H1 (cell line): ENCODE data around the gene HDAC10. TPM values are rescaled to one million over a fixed set of nuclear protein-coding genes. Genes with fewer than 3 reads are reported as not detected.

ENCODE experiments used
- CTCF ChIA-PET: fragments of 300-600 bp; sonication (Branson Sonifier 250); formaldehyde crosslinking; loops from one replicate; lab custom pipeline; 2021; ENCODE audit not compliant: partially characterized antibody; lab: Charles Lee
- POLR2A ChIA-PET: fragments of 300-600 bp; sonication (Branson Sonifier 250); formaldehyde crosslinking; loops from one replicate; lab custom pipeline; 2021; ENCODE audit warnings: inconsistent platforms; ENCODE audit not compliant: partially characterized antibody; lab: Charles Lee
- DNase-seq, 2 experiments: peaks; one replicate each; pipeline versions ENCODE4 v3.0.0 to v3.0.0-alpha.2; 2010 to 2022; ENCODE audit warnings: low spot score in 2 of 2, low read depth in 1 of 2, mixed read lengths in 1 of 2
- FAIRE-seq: peaks from 2 replicates; lab custom pipeline; 2011; peaks lifted over from hg19 to GRCh38; lab: Jason Lieb, UNC
- H2AFZ ChIP-seq: 2 replicates; pipeline ENCODE4 v1.8.1; 2012; ENCODE audit warnings: low read length, inconsistent platforms
- H2AK5ac ChIP-seq: 2 replicates; pipeline ENCODE4 v1.6.1; 2013; ENCODE audit warnings: low read depth, low read length
- H2BK120ac ChIP-seq: replicated peaks from 2 replicates; pipeline ENCODE3; 2013; ENCODE audit warnings: low read depth, low read length, inconsistent platforms
- H2BK12ac ChIP-seq: 2 replicates; pipeline ENCODE4 v1.6.1; 2013; ENCODE audit warnings: low read depth, low read length
- H2BK15ac ChIP-seq: 2 replicates; pipeline ENCODE4 v1.6.1; 2013; ENCODE audit warnings: low read length
- H2BK20ac ChIP-seq: 2 replicates; pipeline ENCODE4 v1.6.1; 2013; ENCODE audit warnings: low read length
- H2BK5ac ChIP-seq: 2 replicates; pipeline ENCODE4 v1.6.1; 2013; ENCODE audit warnings: low read depth, low read length
- H3K14ac ChIP-seq: 2 replicates; pipeline ENCODE4 v1.6.1; 2013; ENCODE audit warnings: inconsistent platforms; ENCODE audit not compliant: insufficient read length
- H3K18ac ChIP-seq: 2 replicates; pipeline ENCODE4 v1.6.1; 2013; ENCODE audit warnings: low read length; ENCODE audit errors: extremely low read depth
- H3K23ac ChIP-seq: 2 replicates; pipeline ENCODE4 v1.6.1; 2013; ENCODE audit warnings: inconsistent platforms; ENCODE audit not compliant: insufficient read length
- H3K23me2 ChIP-seq: 2 replicates; pipeline ENCODE4 v1.6.1; 2013; ENCODE audit warnings: low read depth, low read length
- H3K27ac ChIP-seq: 2 replicates; pipeline ENCODE4 v1.6.1; 2011; ENCODE audit warnings: low read depth, low read length, inconsistent platforms
- H3K27me3 ChIP-seq, 4 experiments: replicated peaks in 1 of 4; 1 replicate in 1 of 4; 2 replicates in 3 of 4; pipeline versions ENCODE4 v1.6.1 to v1.8.1; 2011 to 2013; ENCODE audit warnings: low read length in 3 of 4, mild to moderate bottlenecking in 3 of 4, inconsistent platforms in 2 of 4, mixed read lengths in 2 of 4, moderate library complexity in 1 of 4; ENCODE audit not compliant: control insufficient read depth in 3 of 4, insufficient read depth in 3 of 4; ENCODE audit errors: extremely low read depth in 1 of 4
- H3K36me3 ChIP-seq, 4 experiments: 2 replicates each; pipeline versions ENCODE4 v1.6.1 to v1.8.1; 2011 to 2013; ENCODE audit warnings: mild to moderate bottlenecking in 4 of 4, low read length in 3 of 4, moderate library complexity in 2 of 4, control low read depth in 1 of 4, inconsistent platforms in 1 of 4; ENCODE audit not compliant: insufficient read depth in 4 of 4, control insufficient read depth in 2 of 4
- H3K4ac ChIP-seq: replicated peaks from 2 replicates; pipeline ENCODE3; 2013; ENCODE audit warnings: low read length, low read depth, mixed read lengths, inconsistent platforms; ENCODE audit not compliant: insufficient read length
- H3K4me1 ChIP-seq, 4 experiments: replicated peaks in 1 of 4; 1 replicate in 1 of 4; 2 replicates in 3 of 4; pipeline versions ENCODE4 v1.6.1 to v1.8.1; 2011 to 2013; ENCODE audit warnings: low read length in 3 of 4, inconsistent platforms in 2 of 4, mixed read lengths in 1 of 4; ENCODE audit not compliant: insufficient read depth in 4 of 4, control insufficient read depth in 3 of 4
- H3K4me2 ChIP-seq, 2 experiments: 2 replicates each; pipeline versions ENCODE4 v1.6.1 to v1.8.1; 2011 to 2013; ENCODE audit warnings: low read depth in 2 of 2, low read length in 2 of 2, control low read depth in 1 of 2, inconsistent platforms in 1 of 2, mild to moderate bottlenecking in 1 of 2; ENCODE audit not compliant: insufficient read depth in 1 of 2
- H3K4me3 ChIP-seq, 4 experiments: fragments of 200-600, 300-600 bp in 1 of 4; sonication (generic), shearing (Covaris generic), sonication (Bioruptor Twin) in 1 of 4; 2 replicates each; pipeline versions ENCODE4 v1.5.1 to v1.8.1; 2011 to 2016; ENCODE audit warnings: low read length in 4 of 4, low read depth in 3 of 4, control low read depth in 2 of 4, inconsistent platforms in 2 of 4, mild to moderate bottlenecking in 2 of 4, mixed read lengths in 1 of 4, moderate library complexity in 1 of 4; ENCODE audit not compliant: insufficient read depth in 2 of 4; ENCODE audit errors: extremely low read depth in 1 of 4
- H3K56ac ChIP-seq: replicated peaks from 2 replicates; pipeline ENCODE3; 2013; ENCODE audit warnings: low read depth, mild to moderate bottlenecking, mixed read lengths, low read length, inconsistent platforms; ENCODE audit not compliant: insufficient read length
- H3K79me1 ChIP-seq: 2 replicates; pipeline ENCODE4 v1.6.1; 2013; ENCODE audit warnings: low read depth, low read length, control low read depth
- H3K79me2 ChIP-seq, 2 experiments: 2 replicates each; pipeline versions ENCODE4 v1.6.1 to v1.8.1; 2012 to 2013; ENCODE audit warnings: low read length in 2 of 2, mild to moderate bottlenecking in 2 of 2, inconsistent platforms in 1 of 2; ENCODE audit not compliant: insufficient read depth in 2 of 2, control insufficient read depth in 1 of 2
- H3K9ac ChIP-seq, 4 experiments: replicated peaks in 1 of 4; 1 replicate in 1 of 4; 2 replicates in 3 of 4; pipeline versions ENCODE4 v1.6.1 to v1.8.1; 2011 to 2013; ENCODE audit warnings: low read depth in 3 of 4, low read length in 3 of 4, control low read depth in 2 of 4, mild to moderate bottlenecking in 2 of 4, moderate library complexity in 2 of 4, inconsistent platforms in 1 of 4; ENCODE audit errors: extremely low read depth in 1 of 4
- H3K9me3 ChIP-seq, 2 experiments: 2 replicates each; pipeline versions ENCODE4 v1.6.1 to v1.8.1; 2012 to 2013; ENCODE audit warnings: mild to moderate bottlenecking in 2 of 2, moderate library complexity in 2 of 2, control low read depth in 1 of 2, inconsistent platforms in 1 of 2, low read depth in 1 of 2, low read length in 1 of 2, mixed read lengths in 1 of 2; ENCODE audit not compliant: insufficient read depth in 2 of 2
- H4K20me1 ChIP-seq, 2 experiments: replicated peaks in 1 of 2; 2 replicates each; pipeline versions ENCODE3 to v1.8.1; 2011 to 2013; ENCODE audit warnings: inconsistent platforms in 2 of 2, low read length in 2 of 2, mild to moderate bottlenecking in 1 of 2; ENCODE audit not compliant: insufficient read depth in 2 of 2, control insufficient read depth in 1 of 2
- H4K5ac ChIP-seq: 2 replicates; pipeline ENCODE4 v1.6.1; 2013; ENCODE audit warnings: low read length, low read depth, mixed read lengths, inconsistent platforms; ENCODE audit not compliant: insufficient read length
- H4K8ac ChIP-seq: 2 replicates; pipeline ENCODE4 v1.8.0; 2013; ENCODE audit warnings: mild to moderate bottlenecking, moderate library complexity, low read length, inconsistent platforms; ENCODE audit not compliant: insufficient read depth; ENCODE audit errors: extremely low read depth
- H4K91ac ChIP-seq: replicated peaks from 2 replicates; pipeline ENCODE3; 2013; ENCODE audit warnings: low read length, mixed read lengths, inconsistent platforms; ENCODE audit not compliant: insufficient read length
- CREB1 ChIP-seq: IDR thresholded peaks from 2 replicates; pipeline ENCODE4 v1.6.1; 2012; ENCODE audit warnings: inconsistent platforms
- JUN ChIP-seq: IDR thresholded peaks from 2 replicates; pipeline ENCODE4 v1.6.1; 2011; ENCODE audit warnings: low read depth, mild to moderate bottlenecking, improper control_type of control experiment, low read length
- JUND ChIP-seq: IDR thresholded peaks from 2 replicates; pipeline ENCODE4 v1.6.1; 2011; ENCODE audit warnings: mild to moderate bottlenecking, improper control_type of control experiment, low read length
- NANOG ChIP-seq: IDR thresholded peaks from 2 replicates; pipeline ENCODE4 v1.6.1; 2011; ENCODE audit warnings: low read length, low read depth, mild to moderate bottlenecking, inconsistent platforms; ENCODE audit not compliant: insufficient read depth, poor library complexity, severe bottlenecking
- TBP ChIP-seq: IDR thresholded peaks from 2 replicates; pipeline ENCODE4 v1.6.1; 2011; ENCODE audit warnings: low read depth, low read length, improper control_type of control experiment
- TEAD4 ChIP-seq: IDR thresholded peaks from 2 replicates; pipeline ENCODE4 v1.6.1; 2012; ENCODE audit warnings: low read depth, low read length, inconsistent platforms, mixed read lengths
- YY1 ChIP-seq: IDR thresholded peaks from 2 replicates; pipeline ENCODE4 v1.6.1; 2011; ENCODE audit warnings: low read depth, mild to moderate bottlenecking, low read length
- ZNF274 ChIP-seq: IDR thresholded peaks from 2 replicates; pipeline ENCODE4 v1.7.0; 2012; ENCODE audit warnings: low read length, borderline replicate concordance; ENCODE audit errors: extremely low read depth
- WGBS, 2 experiments: shearing (Covaris generic) in 1 of 2; methylation state at CpG; one replicate each; pipeline versions ENCODE4 v1.1.6 to v1.1.7; 2013 to 2015; ENCODE audit warnings: low lambda C conversion rate in 2 of 2, mixed read lengths in 2 of 2, inconsistent platforms in 1 of 2, low coverage in 1 of 2, missing lambda C conversion rate in 1 of 2; ENCODE audit not compliant: insufficient replicate concordance in 2 of 2, insufficient coverage in 1 of 2, insufficient read length in 1 of 2; ENCODE audit errors: extremely low coverage in 1 of 2, missing lambda C conversion rate in 1 of 2; 5-methylcytosine and 5-hydroxymethylcytosine counted together
- polyA plus RNA-seq, 7 experiments: library from polyadenylated mRNA; depleted of rRNA in 3 of 7; stranded (reverse) in 5 of 7; unstranded in 2 of 7; fragments of >200 nt in 5 of 7; fragments of 200-250 nt in 2 of 7; gene quantifications; 1 replicate in 5 of 7; 2 replicates in 1 of 7; 4 replicates in 1 of 7; pipeline versions ENCODE4 v1.2.1 to v1.2.3, GENCODE V29; 2011 to 2013; ENCODE audit warnings: missing spikeins in 2 of 7, mixed read lengths in 2 of 7
- total RNA-seq: library from RNA; stranded (reverse); fragmentation: NEBNext Ultra II Directional; extraction: Animal tissue kit (Norgen Biotek cat#: 25700); gene quantifications from 2 replicates; pipeline ENCODE4 v1.2.1, GENCODE V29; 2021

HDAC10 gene
- total and polyA plus RNA-seq, 2 of the 8 experiments (the other 6 are each of a cell fraction or from before 2014, with no cell fraction given), result 11.2 to 26.4 TPM

DNA sequence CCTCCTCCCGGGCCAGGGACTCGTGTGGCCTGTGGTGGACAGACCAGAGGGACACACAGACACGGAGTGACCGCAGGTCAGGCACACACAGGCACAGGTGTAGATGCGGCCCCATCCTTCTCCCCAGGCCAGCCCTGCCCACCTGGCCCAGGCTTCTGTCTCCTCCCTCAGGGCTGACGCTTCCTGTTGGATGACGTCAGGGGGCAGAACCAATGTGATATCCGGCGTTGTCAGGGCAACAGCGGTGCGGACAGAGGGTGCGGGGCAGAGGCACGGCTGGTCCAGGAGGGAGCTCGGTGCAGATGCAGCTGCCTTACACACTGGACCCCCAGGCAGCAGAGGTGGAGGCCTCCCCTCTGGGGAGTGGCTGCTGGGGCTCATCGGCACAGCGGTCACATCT is 3.3 kb downstream of the HDAC10 start:
- no peak for FAIRE-seq

More for the DNA sequence above, 3.3 kb downstream of the HDAC10 start:
- Histone ChIP-seq H2BK5ac (no peak overlapping the region), H3K79me2 (peaks cover 4 to 17% of the 10 kb centered on the region in 2 experiments; a peak in 3 of 4 replicates), H3K4me2 (peak overlapping the region in 1 of 2 experiments; percentile 28; a peak in 1 of 4 replicates), H3K4me1 (peaks cover 0 to 26% (median 20%) of the 10 kb centered on the region in 4 experiments; a peak in 6 of 7 replicates), H3K27ac (no peak overlapping the region), H3K9me3 (no peaks in the 10 kb centered on the region), H2BK12ac (no peak overlapping the region), H2BK120ac (no peak overlapping the region), H3K18ac (no peak overlapping the region), H3K56ac (no peak overlapping the region), H2BK15ac (0 out of 2 replicates have a peak overlapping the region, but pooled peaks have one; percentile 29), H3K36me3 (no peaks in the 10 kb centered on the region), H4K8ac (no peak overlapping the region), H4K20me1 (peaks cover 2 to 23% of the 10 kb centered on the region in 2 experiments), H3K4me3 (no peak overlapping the region), H3K9ac (peak overlapping the region in 2 of 4 experiments; percentile 20 to 38; a peak in 2 of 7 replicates), H4K91ac (no peak overlapping the region), H3K14ac (no peak overlapping the region), H3K23ac (no peak overlapping the region), H3K23me2 (peaks cover 24% of the 10 kb centered on the region), H2AFZ (no peak overlapping the region), H3K4ac (no peak overlapping the region), H3K27me3 (no peaks in the 10 kb centered on the region), H3K79me1 (peaks cover 13% of the 10 kb centered on the region), H2AK5ac (no peak overlapping the region), H4K5ac (no peak overlapping the region), H2BK20ac (no peak overlapping the region)
- TF ChIP-seq CREB1 (peak; percentile 80), YY1 (no peak), JUN (no peak), NANOG (no peak), JUND (0 out of 2 replicates have a peak, but pooled peaks have one; percentile 42), TEAD4 (no peak), ZNF274 (no peak), TBP (no peak)
- ChIA-PET CTCF (interaction anchor here (0.7 to 1.6 kb wide), 5 partner anchors 15 to 278 kb away, joined by 3 to 4 read pairs (median 3); partner anchors contain the start of gene SCO2), POLR2A (interaction anchor here (0.6 to 2.6 kb wide), 6 partner anchors 12 to 494 kb away, joined by 3 to 7 read pairs (median 4); partner anchors contain the start of genes MAPK12 and MLC1)
- WGBS, 2 experiments, result 72% methylated on average over 15 of the region's 16 CpGs; no CpG with 5 or more reads in 1 of the 2 experiments
- peak in 1 of 2 experiments; percentile 81 for DNase-seq
